Testis (tissue), 2 donors: Measurements from ENCODE around the gene EYS.

ENCODE experiments used
- POLR2A ChIP-seq: fragments of 450-650 bp; IDR thresholded peaks from one replicate; pipeline ENCODE4 v1.6.1; 2017; ENCODE audit warnings: antibody characterized with exemption, mild to moderate bottlenecking, moderate library complexity
- TF ChIP-seq, protein P1 (sequence below), 3 experiments: fragments of 450-650 bp in 2 of 3; fragments of 200-600 bp in 1 of 3; sonication (generic) in 1 of 3; IDR thresholded peaks; one replicate each; pipeline ENCODE4 v1.5.1; 2016 to 2019; ENCODE audit warnings: antibody characterized with exemption in 3 of 3, mild to moderate bottlenecking in 2 of 3, moderate library complexity in 1 of 3

DNA sequence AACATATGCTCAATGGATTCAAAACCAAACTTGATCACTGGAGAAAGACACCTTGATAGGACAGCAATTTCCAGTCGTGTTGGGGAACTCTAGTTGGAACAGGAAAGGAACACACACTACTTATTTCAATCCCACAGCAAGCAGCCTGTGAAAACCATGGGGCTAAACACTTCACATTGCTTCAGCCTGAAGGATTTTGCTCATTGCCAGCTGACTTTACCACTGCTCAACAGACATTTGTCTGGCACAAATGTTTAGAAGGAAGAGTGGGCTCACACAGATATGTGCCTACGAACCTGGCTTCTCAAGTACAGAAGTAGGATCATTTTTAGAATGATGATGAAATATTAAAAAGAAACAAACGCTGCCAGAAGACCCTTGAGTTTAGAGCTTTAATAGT is 1473.3 kb downstream of the EYS start:
- TF ChIP-seq, protein P1, sequence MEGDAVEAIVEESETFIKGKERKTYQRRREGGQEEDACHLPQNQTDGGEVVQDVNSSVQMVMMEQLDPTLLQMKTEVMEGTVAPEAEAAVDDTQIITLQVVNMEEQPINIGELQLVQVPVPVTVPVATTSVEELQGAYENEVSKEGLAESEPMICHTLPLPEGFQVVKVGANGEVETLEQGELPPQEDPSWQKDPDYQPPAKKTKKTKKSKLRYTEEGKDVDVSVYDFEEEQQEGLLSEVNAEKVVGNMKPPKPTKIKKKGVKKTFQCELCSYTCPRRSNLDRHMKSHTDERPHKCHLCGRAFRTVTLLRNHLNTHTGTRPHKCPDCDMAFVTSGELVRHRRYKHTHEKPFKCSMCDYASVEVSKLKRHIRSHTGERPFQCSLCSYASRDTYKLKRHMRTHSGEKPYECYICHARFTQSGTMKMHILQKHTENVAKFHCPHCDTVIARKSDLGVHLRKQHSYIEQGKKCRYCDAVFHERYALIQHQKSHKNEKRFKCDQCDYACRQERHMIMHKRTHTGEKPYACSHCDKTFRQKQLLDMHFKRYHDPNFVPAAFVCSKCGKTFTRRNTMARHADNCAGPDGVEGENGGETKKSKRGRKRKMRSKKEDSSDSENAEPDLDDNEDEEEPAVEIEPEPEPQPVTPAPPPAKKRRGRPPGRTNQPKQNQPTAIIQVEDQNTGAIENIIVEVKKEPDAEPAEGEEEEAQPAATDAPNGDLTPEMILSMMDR (IDR thresholded peaks at IDR 0.05), result no peak
- no peak for TF ChIP-seq POLR2A
